ENCODE data around the gene PPP6R3. TPM values are rescaled to one million over a fixed set of nuclear protein-coding genes. Genes with fewer than 3 reads are reported as not detected.

The PPP6R3 gene
- total and polyA plus RNA-seq, 2 donors (not counting 3 experiments of a cell fraction or from before 2014, with no cell fraction given), result 31.7 to 98.8 TPM

- Histone ChIP-seq H3K27me3 (ENCODE audit: control insufficient read depth in 2 of 2, insufficient read depth in 2 of 2, low read length in 2 of 2) (no peaks in the 10 kb centered on the region), H3K79me2 (ENCODE audit: control insufficient read depth, insufficient read depth, low read length) (no peaks in the 10 kb centered on the region), H3K27ac (ENCODE audit: insufficient read depth, low read depth, low read length) (no peak overlapping the region), H2AFZ (ENCODE audit: low read depth, low read length) (no peak overlapping the region), H3K9ac (replicated peaks; ENCODE audit: extremely low read depth, insufficient read depth, low read length) (no peak overlapping the region), H3K9me1 (replicated peaks; ENCODE audit: control insufficient read depth, extremely low read depth, insufficient read depth, low read length) (no peaks in the 10 kb centered on the region), H3K36me3 (ENCODE audit: control insufficient read depth in 2 of 2, extremely low read depth in 1 of 2, insufficient read depth in 2 of 2, low read length in 2 of 2) (peaks cover 0 to 42% of the 10 kb centered on the region in 2 experiments), H3K4me2 (ENCODE audit: insufficient read depth, low read length) (no peak overlapping the region), H3K4me3 (replicated peaks in 1 of 3; ENCODE audit: insufficient read depth in 1 of 3, low read depth in 1 of 3, low read length in 3 of 3) (no peak overlapping the region), H4K20me1 (replicated peaks; ENCODE audit: control insufficient read depth, extremely low read depth, insufficient read depth, low read length) (no peaks in the 10 kb centered on the region), H3K4me1 (ENCODE audit: control insufficient read depth, extremely low read depth, insufficient read depth, low read length) (no peaks in the 10 kb centered on the region), H3K9me3 (replicated peaks; ENCODE audit: control insufficient read depth, insufficient read depth, low read length) (no peaks in the 10 kb centered on the region)
- DNase-seq (ENCODE audit: low read depth, low spot score) (no peak), FAIRE-seq (no peak)
- dilution Hi-C loops (cut with MboI; ENCODE audit: extremely low pct_ligation_motif_present, low sequenced_read_pairs) (no loop called here), intact Hi-C loops (cut with micrococcal nuclease) (no loop called here)
- TF ChIP-seq JUN (IDR thresholded peaks at IDR 0.05; ENCODE audit: borderline replicate concordance, insufficient read depth, insufficient read length, low read depth), result no peak
- no peak for TF ChIP-seq MAX (IDR thresholded peaks at IDR 0.05; ENCODE audit: insufficient read depth, insufficient read length)
- TF ChIP-seq GATA2 (IDR thresholded peaks at IDR 0.05; ENCODE audit: insufficient read depth, insufficient read length, low read depth, low read length), result no peak
- TF ChIP-seq POLR2AphosphoS5 (IDR thresholded peaks at IDR 0.05; ENCODE audit: insufficient read depth, low read depth, low read length), result no peak
- BruUV-seq (replicated peaks), result no TSS peak
- ChIA-PET POLR2A (no interaction called here), CTCF (interaction anchor here (1.2 to 1.5 kb wide), 2 partner anchors 11 to 14 kb away, joined by 3 read pairs; no protein-coding TSS in a partner anchor)
These were observed 37.1 kb upstream of the PPP6R3 start for GRCh38 chr11:68423481-68423880.

GRCh38 chr11:68424101-68424632, 36.4 kb upstream of the PPP6R3 start:
- TF ChIP-seq POLR2AphosphoS5 (IDR thresholded peaks at IDR 0.05; ENCODE audit: insufficient read depth, low read depth, low read length) (no peak), FOS (IDR thresholded peaks at IDR 0.05; ENCODE audit: borderline replicate concordance, insufficient read depth, low read length) (no peak), MAX (IDR thresholded peaks at IDR 0.05; ENCODE audit: insufficient read depth, insufficient read length) (no peak), GATA2 (IDR thresholded peaks at IDR 0.05; ENCODE audit: insufficient read depth, insufficient read length, low read depth, low read length) (no peak), MYC (IDR thresholded peaks at IDR 0.05; ENCODE audit: low read depth, low read length) (no peak), JUN (IDR thresholded peaks at IDR 0.05; ENCODE audit: borderline replicate concordance, insufficient read depth, insufficient read length, low read depth) (no peak), CTCF (IDR thresholded peaks at IDR 0.05; ENCODE audit: extremely low read depth in 1 of 2, insufficient read depth in 1 of 2, low read depth in 1 of 2, low read length in 2 of 2) (no peak), POLR2A (IDR thresholded peaks at IDR 0.05; ENCODE audit: low read depth, low read length) (no peak), EZH2 (IDR thresholded peaks at IDR 0.05; ENCODE audit: borderline replicate concordance, low read depth, low read length, severe bottlenecking) (no peak)
- BruUV-seq (replicated peaks), result no TSS peak
- no peaks in the 10 kb centered on the region for H4K20me1 ChIP-seq (replicated peaks; ENCODE audit: control insufficient read depth, extremely low read depth, insufficient read depth, low read length)
- DNase-seq (ENCODE audit: low read depth, low spot score), result no peak
- no peak overlapping the region for H3K27ac ChIP-seq (ENCODE audit: insufficient read depth, low read depth, low read length)
- H3K79me2 ChIP-seq (ENCODE audit: control insufficient read depth, insufficient read depth, low read length), result no peaks in the 10 kb centered on the region
- dilution Hi-C loops (cut with MboI; ENCODE audit: extremely low pct_ligation_motif_present, low sequenced_read_pairs) (no loop called here), intact Hi-C loops (cut with micrococcal nuclease) (no loop called here)
- H3K36me3 ChIP-seq (ENCODE audit: control insufficient read depth in 2 of 2, extremely low read depth in 1 of 2, insufficient read depth in 2 of 2, low read length in 2 of 2), result peaks cover 0 to 43% of the 10 kb centered on the region in 2 experiments
- no peaks in the 10 kb centered on the region for H3K27me3 ChIP-seq (ENCODE audit: control insufficient read depth in 2 of 2, insufficient read depth in 2 of 2, low read length in 2 of 2)
- ChIA-PET CTCF (interaction anchor here (1.2 kb wide), 1 partner anchor 13 kb away, joined by 3 read pairs; no protein-coding TSS in a partner anchor), POLR2A (no interaction called here)
- no peaks in the 10 kb centered on the region for H3K9me1 ChIP-seq (replicated peaks; ENCODE audit: control insufficient read depth, extremely low read depth, insufficient read depth, low read length)
- no peak overlapping the region for H3K4me3 ChIP-seq (replicated peaks in 1 of 3; ENCODE audit: insufficient read depth in 1 of 3, low read depth in 1 of 3, low read length in 3 of 3)
- no peak overlapping the region for H3K9ac ChIP-seq (replicated peaks; ENCODE audit: extremely low read depth, insufficient read depth, low read length)
- peaks cover 2% of the 10 kb centered on the region for H3K9me3 ChIP-seq (replicated peaks; ENCODE audit: control insufficient read depth, insufficient read depth, low read length)
- H3K4me2 ChIP-seq (ENCODE audit: insufficient read depth, low read length), result no peak overlapping the region
- H3K4me1 ChIP-seq (ENCODE audit: control insufficient read depth, extremely low read depth, insufficient read depth, low read length), result no peaks in the 10 kb centered on the region
- no peak for FAIRE-seq
- no peak overlapping the region for H2AFZ ChIP-seq (ENCODE audit: low read depth, low read length)

Measured in endothelial cell of umbilical vein (primary cell).